Tibial artery (tissue), 4 donors: ENCODE results near the gene TBC1D12.

Source experiments
- DNase-seq, 2 donors: peaks; one replicate each; pipeline ENCODE4 v3.0.0-alpha.2; 2019
- H3K27ac ChIP-seq, 2 donors: fragments of 200-600 bp; sonication (generic) in 1 of 2; 1 replicate in 1 of 2; 2 replicates in 1 of 2; pipeline ENCODE4 v1.5.1; 2018 to 2019; ENCODE audit warnings: mild to moderate bottlenecking in 1 of 2
- H3K27me3 ChIP-seq, 2 donors: fragments of 200-600 bp; sonication (generic) in 1 of 2; one replicate each; pipeline versions ENCODE4 v1.5.1 to v1.6.0; 2016 to 2019
- H3K36me3 ChIP-seq, 3 donors: fragments of 200-600 bp; sonication (generic) in 2 of 3; one replicate each; pipeline ENCODE4 v1.5.1; 2016 to 2019; ENCODE audit warnings: mild to moderate bottlenecking in 2 of 3
- H3K4me1 ChIP-seq, 4 donors: fragments of 200-600 bp; sonication (generic) in 2 of 4; 1 replicate in 3 of 4; 2 replicates in 1 of 4; pipeline ENCODE4 v1.5.1; 2016 to 2019
- H3K4me3 ChIP-seq, 2 donors: fragments of 200-600 bp; sonication (generic) in 1 of 2; 1 replicate in 1 of 2; 2 replicates in 1 of 2; pipeline ENCODE4 v1.5.1; 2018 to 2019; ENCODE audit warnings: mild to moderate bottlenecking in 2 of 2
- H3K9me3 ChIP-seq, 3 donors: fragments of 200-600 bp; sonication (generic) in 1 of 3; one replicate each; pipeline ENCODE4 v1.5.1; 2016 to 2019
- CTCF ChIP-seq, 2 experiments: fragments of 200-600 bp in 1 of 2; fragments of 450-650 bp in 1 of 2; IDR thresholded peaks; one replicate each; pipeline ENCODE4 v1.5.1; 2017 to 2019; ENCODE audit warnings: antibody characterized with exemption in 2 of 2, mild to moderate bottlenecking in 1 of 2, moderate library complexity in 1 of 2
- intact Hi-C: fragments of 100-400 bp; cut with DNase I; formaldehyde crosslinking; loops from one replicate; pipeline ENCODE4 v1.15.0; 2023; ENCODE audit warnings: low total_unique reads

TBC1D12 gene

DNA sequence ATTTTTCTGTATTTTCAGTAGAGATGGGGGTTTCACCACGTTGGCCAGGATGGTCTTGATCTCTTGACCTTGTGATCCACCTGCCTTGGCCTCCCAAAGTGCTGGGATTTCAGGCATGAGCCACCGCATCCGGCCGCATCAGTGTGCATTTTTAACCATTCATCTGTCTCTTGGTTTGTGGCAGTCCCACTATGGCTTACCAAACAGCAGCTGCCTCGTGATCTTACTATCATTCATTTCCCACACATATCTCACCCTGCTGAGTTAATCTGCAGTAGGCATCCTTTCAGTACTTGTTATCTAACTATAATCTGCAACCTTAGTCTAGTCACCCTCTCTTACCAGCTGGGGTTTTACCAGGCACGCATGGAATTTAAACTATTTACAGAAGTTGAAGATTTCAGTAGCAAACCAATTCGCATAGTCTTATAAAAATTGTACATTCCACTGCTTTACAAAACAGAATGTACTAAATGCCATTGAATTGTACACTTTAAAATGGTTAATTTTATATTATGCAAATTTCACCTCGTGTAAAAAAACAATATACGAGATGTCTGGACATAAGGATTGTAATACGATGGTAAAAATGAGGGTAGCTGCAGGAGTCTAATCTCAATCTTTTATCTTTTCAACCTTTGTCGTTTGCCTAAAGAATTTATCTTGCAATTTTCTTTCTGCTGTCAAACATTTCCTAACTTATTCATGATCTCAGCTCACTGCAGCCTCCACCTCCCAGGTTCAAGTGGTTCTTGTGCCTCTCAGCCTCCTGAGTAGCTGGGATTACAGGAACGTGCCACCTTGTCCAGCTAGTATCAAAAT lies 4.6 kb upstream of the TBC1D12 start:
- no peaks in the 10 kb centered on the region for H3K4me1 ChIP-seq
- no peaks in the 10 kb centered on the region for H3K9me3 ChIP-seq
- intact Hi-C loops: no loop called here
- H3K27ac ChIP-seq: no peak overlapping the region
- no peaks in the 10 kb centered on the region for H3K27me3 ChIP-seq
- no peaks in the 10 kb centered on the region for H3K36me3 ChIP-seq
- DNase-seq: no peak
- no peak overlapping the region for H3K4me3 ChIP-seq
- no peak for TF ChIP-seq CTCF (IDR thresholded peaks at IDR 0.05)

DNA sequence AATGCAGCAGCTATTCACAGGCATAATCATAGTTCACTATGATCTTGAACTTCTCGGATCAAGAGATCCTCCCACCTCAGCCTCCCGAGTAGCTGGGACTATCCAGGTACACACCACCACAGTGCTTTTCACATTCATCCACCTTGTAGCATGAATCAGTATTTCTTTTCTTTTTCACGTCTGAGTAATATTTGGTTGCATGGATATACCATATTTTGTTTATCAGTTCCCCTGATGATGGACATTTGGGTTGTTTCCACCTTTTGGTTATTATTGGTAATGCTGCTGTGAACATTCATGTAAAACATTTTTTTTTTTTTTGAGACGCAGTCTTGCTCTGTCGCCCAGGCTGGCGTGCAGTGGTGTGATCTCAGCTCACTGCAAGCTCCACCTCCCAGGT lies 3.6 kb upstream of the TBC1D12 start:
- Histone ChIP-seq H3K4me3 (no peak overlapping the region), H3K4me1 (no peaks in the 10 kb centered on the region), H3K27ac (no peak overlapping the region), H3K9me3 (no peaks in the 10 kb centered on the region), H3K27me3 (no peaks in the 10 kb centered on the region), H3K36me3 (no peaks in the 10 kb centered on the region)
- no peak for TF ChIP-seq CTCF (IDR thresholded peaks at IDR 0.05)
- DNase-seq: no peak
- intact Hi-C loops: no loop called here

- peak in 1 of 2 donors; percentile 65 for DNase-seq
- intact Hi-C loops: loop anchor here (5.0 kb wide), 1 partner anchor 41 kb away; the partner anchor contains the start of gene NOC3L
- peak overlapping the region; percentile 95 for H3K27ac ChIP-seq
- H3K4me1 ChIP-seq: peaks cover 0 to 37% (median 14%) of the 10 kb centered on the region in 4 donors
- H3K4me3 ChIP-seq: peak overlapping the region; percentile 64 to 78
- no peak for TF ChIP-seq CTCF (IDR thresholded peaks at IDR 0.05)
- H3K27me3 ChIP-seq: no peaks in the 10 kb centered on the region
- H3K9me3 ChIP-seq: no peaks in the 10 kb centered on the region
- no peaks in the 10 kb centered on the region for H3K36me3 ChIP-seq
Observed at GRCh38 chr10:94402843-94403379, 570 bp downstream of the TBC1D12 start.

DNA sequence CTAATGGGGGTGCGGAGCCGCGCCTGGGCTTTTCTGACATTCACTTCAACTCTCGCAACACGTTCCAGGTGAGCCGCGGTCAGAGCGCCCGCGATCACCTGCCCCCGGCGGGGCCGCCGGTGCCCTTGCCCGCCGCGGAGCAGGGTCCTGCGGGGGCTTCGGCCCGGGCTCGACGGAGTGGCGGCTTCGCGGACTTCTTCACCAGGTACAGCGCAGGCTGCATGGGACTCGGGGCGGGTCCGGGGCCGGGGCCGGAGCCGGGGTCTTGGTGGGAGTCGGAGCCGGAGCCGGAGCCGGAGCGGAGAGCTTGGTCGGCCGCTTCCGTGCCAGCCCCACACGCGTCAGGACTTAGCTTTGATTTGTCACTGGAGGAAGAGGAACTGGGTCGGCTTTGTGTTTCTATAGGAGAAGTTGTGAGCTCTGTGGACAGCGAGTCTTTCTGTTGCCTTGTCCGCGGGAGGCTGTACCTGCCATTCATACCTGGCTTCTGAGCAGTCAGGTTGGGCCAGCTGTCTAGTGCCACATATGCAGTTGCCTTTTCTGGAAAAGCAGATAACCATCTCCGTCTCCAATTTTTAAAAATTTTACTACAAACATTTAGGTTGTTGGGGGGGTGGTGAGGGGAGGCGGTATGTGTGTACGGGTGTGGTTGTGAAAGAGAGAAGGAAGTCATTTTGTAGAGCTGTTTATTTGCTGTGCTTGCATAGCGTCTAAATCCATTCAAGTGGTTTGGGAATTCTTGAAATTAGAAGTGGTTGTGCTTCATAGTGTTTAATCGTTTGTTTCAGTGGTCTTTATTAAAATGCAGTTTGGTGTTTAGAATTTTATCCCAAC lies 1.3 kb downstream of the TBC1D12 start:
- peak overlapping the region; percentile 95 for H3K27ac ChIP-seq
- DNase-seq: peak; percentile 58 to 76
- TF ChIP-seq CTCF (IDR thresholded peaks at IDR 0.05): no peak
- peak overlapping the region; percentile 64 to 78 for H3K4me3 ChIP-seq
- H3K36me3 ChIP-seq: no peaks in the 10 kb centered on the region
- H3K27me3 ChIP-seq: no peaks in the 10 kb centered on the region
- intact Hi-C loops: loop anchor here (5.0 kb wide), 1 partner anchor 41 kb away; the partner anchor contains the start of gene NOC3L
- H3K9me3 ChIP-seq: no peaks in the 10 kb centered on the region
- peaks cover 0 to 44% (median 17%) of the 10 kb centered on the region in 4 donors for H3K4me1 ChIP-seq

DNA sequence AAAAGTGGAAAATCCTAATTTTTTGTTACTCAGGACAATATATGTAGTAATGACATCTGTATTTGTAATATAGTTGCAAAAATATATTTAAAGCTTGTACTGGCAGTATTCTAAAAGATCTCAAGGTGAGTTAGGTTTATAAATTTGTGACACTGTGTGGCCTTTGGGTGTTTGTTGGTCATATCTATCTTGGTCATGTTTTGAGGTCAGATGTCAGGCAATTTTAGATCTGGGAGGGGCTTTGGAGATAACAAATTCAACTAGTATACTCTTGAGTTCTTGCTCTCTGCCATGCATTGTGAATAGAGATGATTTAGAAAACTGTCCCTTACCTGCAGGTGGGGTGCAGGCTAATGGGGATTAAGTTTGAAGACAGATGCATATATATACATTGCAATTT lies 3.1 kb downstream of the TBC1D12 start:
- Histone ChIP-seq H3K36me3 (no peaks in the 10 kb centered on the region), H3K27me3 (no peaks in the 10 kb centered on the region), H3K9me3 (no peaks in the 10 kb centered on the region), H3K4me1 (peaks cover 0 to 54% (median 20%) of the 10 kb centered on the region in 4 donors), H3K4me3 (no peak overlapping the region), H3K27ac (no peak overlapping the region)
- no peak for TF ChIP-seq CTCF (IDR thresholded peaks at IDR 0.05)
- no peak for DNase-seq
- intact Hi-C loops: no loop called here
